GF-D8 (cell line): ENCODE results near the gene ENHO.

ENCODE experiments used
- DNase-seq: peaks from one replicate; lab custom pipeline; 2025; lab: John Stamatoyannopoulos, UW

Gene ENHO

GRCh38 chr9:34524349-34524748 is 1.6 kb upstream of the ENHO start:
- DNase-seq: no peak

GRCh38 chr9:34522091-34522887 is 501 bp downstream of the ENHO start:
- DNase-seq: no peak

GRCh38 chr9:34521406-34522045 is 1.3 kb downstream of the ENHO start:
- no peak for DNase-seq

GRCh38 chr9:34520505-34521385 is 2.0 kb downstream of the ENHO start:
- DNase-seq: no peak

GRCh38 chr9:34520096-34520495 is 2.7 kb downstream of the ENHO start:
- no peak for DNase-seq

GRCh38 chr9:34519321-34520020 is 3.3 kb downstream of the ENHO start:
- no peak for DNase-seq

GRCh38 chr9:34518896-34519295 is 3.9 kb downstream of the ENHO start:
- no peak for DNase-seq

GRCh38 chr9:34518110-34518616 is 4.6 kb downstream of the ENHO start:
- DNase-seq: no peak

- no peak for DNase-seq
Measured at GRCh38 chr9:34517185-34517584, 5.6 kb downstream of the ENHO start.

GRCh38 chr9:34515959-34516358 is 6.8 kb downstream of the ENHO start:
- DNase-seq: no peak

- no peak for DNase-seq
Measured at GRCh38 chr9:34514816-34515215, 8.0 kb downstream of the ENHO start.

GRCh38 chr9:34514401-34514800 is 8.4 kb downstream of the ENHO start:
- no peak for DNase-seq

GRCh38 chr9:34513567-34514214 is 9.1 kb downstream of the ENHO start:
- no peak for DNase-seq

- no peak for DNase-seq
Measured at GRCh38 chr9:34512131-34513078, 10.4 kb downstream of the ENHO start.

- DNase-seq: no peak
Measured at GRCh38 chr9:34510497-34511468, 12.0 kb downstream of the ENHO start.

- DNase-seq: no peak
Measured at GRCh38 chr9:34508951-34509350, 13.8 kb downstream of the ENHO start.

- no peak for DNase-seq
Measured at GRCh38 chr9:34508463-34508862, 14.3 kb downstream of the ENHO start.

- DNase-seq: no peak
Measured at GRCh38 chr9:34507966-34508365, 14.8 kb downstream of the ENHO start.

GRCh38 chr9:34507556-34507955 is 15.2 kb downstream of the ENHO start:
- no peak for DNase-seq
